HG03103 (cell line): ENCODE data around the gene SMTN.

Experiments used
- ATAC-seq: cut with Tn5 transposase; IDR thresholded peaks from one replicate; pipeline ENCODE4 v1.9.1; 2021; ENCODE audit warnings: low read depth; ENCODE audit not compliant: unreplicated experiment

Gene SMTN

DNA sequence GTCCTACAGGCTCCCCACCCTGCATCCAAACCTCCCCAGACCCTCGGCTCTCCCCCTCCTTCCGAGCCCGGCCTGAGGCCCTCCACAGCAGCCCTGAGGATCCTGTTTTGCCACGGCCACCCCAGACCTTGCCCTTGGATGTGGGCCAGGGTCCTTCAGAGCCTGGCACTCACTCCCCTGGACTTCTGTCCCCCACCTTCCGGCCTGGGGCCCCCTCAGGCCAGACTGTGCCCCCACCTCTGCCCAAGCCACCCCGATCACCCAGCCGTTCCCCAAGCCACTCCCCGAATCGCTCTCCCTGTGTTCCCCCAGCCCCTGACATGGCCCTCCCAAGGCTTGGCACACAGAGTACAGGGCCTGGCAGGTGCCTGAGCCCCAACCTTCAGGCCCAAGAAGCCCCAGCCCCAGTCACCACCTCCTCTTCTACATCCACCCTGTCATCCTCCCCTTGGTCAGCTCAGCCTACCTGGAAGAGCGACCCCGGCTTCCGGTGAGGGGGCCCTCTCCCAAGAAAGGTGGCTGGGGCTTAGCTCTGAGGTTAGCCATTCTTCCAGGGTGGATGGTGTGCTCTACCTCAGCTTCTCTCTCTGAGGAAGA is 44.5 kb downstream of the SMTN start:
- ATAC-seq, result no peak

DNA sequence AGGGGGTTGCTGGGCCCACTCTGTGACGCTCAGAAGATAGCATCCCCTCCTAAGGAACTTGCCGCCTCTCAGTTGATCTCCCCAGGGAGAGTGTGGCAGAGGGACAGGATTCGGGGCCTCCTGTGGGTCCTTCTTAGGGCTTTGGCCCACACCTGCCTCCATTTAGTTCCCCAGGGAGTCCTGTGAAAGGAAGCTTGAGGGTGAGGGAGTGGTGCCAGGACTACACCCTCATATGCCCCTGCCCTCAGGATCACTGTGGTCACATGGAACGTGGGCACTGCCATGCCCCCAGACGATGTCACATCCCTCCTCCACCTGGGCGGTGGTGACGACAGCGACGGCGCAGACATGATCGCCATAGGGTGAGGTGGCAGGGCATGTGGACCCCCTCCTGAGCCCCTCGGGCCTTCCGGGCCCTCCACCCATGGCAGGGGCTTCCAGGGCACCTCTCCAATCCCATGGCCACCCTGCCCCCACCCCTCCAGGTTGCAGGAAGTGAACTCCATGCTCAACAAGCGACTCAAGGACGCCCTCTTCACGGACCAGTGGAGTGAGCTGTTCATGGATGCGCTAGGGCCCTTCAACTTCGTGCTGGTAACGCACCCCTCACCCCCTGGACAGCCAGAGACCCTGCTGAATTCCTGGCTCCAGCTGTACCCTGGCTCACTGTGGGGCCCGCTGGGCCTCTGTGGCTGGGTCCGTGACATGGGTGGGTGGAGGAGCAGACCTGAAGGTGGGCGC is 45.2 kb downstream of the SMTN start:
- ATAC-seq, result no peak

DNA sequence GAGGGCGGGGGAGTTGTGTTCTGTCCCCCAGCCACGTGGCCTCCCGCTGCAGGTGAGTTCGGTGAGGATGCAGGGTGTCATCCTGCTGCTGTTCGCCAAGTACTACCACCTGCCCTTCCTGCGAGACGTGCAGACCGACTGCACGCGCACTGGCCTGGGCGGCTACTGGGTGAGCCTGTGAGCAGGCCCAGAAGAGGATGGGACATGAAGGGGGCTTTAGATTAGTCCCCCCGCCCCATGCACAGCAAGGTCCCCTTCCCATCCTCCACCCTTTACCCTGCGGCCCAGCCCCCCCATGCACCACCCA is 45.7 kb downstream of the SMTN start:
- no peak for ATAC-seq

DNA sequence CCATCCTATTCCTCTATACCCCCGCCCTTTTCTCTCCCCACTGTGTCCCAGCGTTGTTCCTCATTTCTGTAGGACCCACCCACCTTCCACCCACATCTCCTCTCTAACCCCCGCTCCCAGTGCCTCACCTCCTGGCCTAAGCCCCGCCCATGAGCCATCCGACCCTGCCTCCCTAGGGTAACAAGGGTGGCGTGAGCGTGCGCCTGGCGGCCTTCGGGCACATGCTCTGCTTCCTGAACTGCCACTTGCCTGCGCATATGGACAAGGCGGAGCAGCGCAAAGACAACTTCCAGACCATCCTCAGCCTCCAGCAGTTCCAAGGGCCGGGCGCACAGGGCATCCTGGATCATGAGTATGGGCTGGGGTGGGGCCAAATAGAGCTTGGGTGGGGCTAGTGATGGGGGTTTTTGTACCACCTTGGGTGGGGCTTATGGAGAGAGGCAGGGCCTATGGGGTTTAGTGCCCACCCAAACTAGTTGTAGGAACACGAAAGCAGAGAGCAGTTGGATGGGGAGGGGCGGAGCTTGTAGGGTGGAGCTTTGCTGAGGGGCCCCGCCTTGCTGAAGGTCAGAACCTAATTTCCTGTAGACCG is 46.2 kb downstream of the SMTN start:
- ATAC-seq, result no peak

DNA sequence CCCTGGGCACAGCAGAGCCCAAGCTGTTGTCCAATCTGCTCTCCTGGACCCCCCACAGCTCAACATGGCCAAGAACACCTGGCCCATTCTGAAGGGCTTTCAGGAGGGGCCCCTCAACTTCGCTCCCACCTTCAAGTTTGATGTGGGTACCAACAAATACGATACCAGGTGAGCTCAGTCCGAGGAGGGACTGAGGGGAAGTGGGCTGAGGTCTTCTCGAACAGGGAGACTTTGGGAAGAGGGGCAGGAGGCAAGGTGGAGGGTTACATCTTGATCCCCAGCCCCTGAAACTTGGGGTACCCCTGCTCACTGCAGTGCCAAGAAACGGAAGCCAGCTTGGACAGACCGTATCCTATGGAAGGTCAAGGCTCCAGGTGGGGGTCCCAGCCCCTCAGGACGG is 47.0 kb downstream of the SMTN start:
- no peak for ATAC-seq

DNA sequence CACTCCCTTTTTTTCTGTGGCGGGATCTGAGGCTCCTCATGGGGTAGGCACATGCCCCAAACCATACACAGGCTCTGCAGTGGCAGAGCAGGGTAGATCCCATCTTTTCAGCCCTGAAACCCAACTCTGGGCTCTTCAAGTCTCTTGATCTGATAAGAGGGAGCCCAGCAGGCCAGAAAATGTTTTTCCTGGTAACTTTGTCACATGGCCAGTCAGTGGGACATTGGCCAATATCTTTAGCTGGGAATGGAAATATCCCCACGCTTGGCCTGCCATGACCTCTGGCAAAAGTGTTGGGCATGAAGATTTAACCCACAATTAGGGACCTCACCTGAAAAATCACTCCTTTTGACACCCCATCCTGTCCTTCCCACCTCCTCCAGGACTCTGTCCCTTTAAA is 49.8 kb downstream of the SMTN start:
- no peak for ATAC-seq

DNA sequence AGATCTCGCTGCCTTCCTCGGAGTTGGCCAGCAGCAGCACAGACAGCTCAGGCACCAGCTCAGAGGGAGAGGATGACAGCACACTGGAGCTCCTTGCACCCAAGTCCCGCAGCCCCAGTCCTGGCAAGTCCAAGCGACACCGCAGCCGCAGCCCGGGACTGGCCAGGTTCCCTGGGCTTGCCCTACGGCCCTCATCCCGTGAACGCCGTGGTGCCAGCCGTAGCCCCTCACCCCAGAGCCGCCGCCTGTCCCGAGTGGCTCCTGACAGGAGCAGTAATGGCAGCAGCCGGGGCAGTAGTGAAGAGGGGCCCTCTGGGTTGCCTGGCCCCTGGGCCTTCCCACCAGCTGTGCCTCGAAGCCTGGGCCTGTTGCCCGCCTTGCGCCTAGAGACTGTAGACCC is 52.8 kb downstream of the SMTN start:
- ATAC-seq, result no peak

DNA sequence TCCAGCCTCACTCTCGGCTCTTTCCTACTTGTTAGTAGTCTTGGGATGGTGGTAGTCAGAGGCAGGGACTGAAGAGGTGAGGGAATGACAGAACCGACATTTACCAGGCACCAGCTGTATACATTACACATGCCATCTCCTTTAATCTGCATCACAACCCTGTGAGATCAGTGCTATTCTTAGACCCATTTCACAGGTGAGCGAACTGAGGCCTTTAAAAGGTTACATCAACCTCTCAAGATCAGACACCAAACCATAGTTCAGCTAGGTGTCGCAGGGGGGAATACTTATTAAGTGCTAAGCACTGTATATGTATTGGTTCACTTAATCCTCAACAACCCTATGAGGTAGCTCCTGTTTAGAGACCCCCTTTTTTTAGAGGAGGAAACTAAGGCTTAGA is 53.6 kb downstream of the SMTN start:
- ATAC-seq, result no peak

DNA sequence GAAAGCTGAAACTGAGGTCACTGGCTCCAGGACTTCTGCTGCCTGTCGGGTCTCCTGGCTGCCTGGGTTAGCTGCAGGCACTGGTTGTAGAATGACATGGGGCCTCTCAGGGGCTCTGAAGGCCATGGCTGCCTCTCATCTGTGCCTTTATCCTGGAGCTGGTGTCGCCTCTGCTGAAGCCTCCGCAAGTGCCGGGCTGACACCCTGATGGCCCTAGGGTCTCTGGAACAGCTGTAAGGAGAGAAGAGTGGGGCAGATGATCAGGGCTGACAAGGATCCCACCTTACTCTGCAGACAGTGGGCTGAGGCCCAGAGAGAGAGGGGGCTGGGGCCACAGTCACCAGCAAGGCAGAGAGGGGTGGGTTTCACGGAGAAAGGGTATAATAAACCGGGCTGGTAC is 54.6 kb downstream of the SMTN start:
- no peak for ATAC-seq

DNA sequence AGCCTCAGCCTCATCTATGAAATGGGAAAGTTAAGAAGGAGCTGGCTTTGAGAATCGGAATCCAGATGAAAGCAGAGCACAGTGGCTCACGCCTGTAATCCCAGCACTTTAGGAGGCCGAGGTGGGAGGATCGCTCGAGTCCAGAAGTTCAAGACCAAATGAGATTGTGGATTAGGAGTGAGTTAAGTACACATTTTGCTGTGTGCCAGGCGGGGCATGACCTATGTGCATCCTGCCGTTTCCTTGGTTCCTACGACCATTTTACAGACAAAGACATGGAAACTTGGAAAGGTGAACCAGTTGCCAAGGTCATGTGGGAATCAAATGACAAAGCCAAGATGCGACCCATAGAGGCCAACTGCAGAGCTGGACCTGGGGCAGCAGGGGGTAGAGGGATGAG is 55.0 kb downstream of the SMTN start:
- ATAC-seq, result no peak

DNA sequence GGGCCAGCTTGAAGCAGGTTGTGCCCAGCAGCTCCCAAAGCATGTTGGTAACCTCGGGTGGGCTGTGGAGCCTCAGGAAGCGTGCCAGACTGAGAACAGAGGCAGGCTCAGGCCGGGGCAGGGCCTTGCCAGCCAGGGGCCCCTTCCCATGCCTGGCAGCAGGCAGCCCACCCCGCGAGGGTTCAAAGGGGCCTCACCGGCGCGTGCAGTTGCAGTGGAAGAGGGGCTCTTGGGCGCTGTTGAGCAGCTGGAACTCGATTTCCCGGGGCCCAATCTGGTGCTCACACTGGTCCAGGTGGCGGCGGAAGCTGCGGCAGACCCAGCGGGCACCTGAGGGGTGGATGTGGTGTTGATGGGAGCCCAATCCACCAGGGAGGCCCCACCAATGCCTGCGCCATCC is 55.6 kb downstream of the SMTN start:
- no peak for ATAC-seq

DNA sequence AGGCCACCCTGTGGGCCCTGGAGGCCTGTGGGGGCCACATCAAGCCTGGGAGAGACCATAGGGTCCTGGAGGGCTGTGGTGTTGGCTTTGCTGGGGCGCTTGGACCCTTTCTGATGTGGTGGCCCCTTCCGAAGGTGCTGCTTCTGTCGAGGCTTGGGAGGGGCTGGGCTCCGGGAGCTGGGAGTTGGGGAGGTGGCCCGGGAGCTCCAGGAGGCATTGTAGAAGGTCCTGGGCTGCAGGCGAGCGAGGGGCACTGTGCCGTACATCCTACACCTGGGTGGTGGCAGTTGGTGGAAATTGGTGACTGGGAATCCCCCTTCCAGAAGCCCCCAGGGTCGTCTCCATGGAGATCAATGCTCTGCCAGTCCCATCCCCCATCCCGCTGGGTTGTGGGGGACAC is 56.6 kb downstream of the SMTN start:
- ATAC-seq, result no peak

DNA sequence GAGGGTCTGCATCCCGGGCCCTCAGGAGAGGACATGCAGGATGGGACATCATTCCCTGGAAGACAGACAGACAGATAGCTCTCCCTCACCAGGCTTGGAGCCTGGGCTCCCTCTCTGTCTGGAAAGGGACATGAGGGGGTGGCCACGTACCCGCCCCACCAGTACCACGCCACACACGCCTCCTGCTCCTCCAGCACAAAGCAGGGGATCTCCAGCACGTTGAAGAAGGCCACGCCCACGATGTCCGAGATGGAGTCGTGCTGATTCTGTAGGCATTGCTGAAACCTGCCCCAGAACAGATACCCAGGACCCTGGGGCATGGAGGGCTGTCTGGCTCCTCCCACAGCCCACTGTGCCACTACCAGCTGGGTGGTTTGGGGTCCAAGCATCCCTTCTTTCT is 57.0 kb downstream of the SMTN start:
- no peak for ATAC-seq

DNA sequence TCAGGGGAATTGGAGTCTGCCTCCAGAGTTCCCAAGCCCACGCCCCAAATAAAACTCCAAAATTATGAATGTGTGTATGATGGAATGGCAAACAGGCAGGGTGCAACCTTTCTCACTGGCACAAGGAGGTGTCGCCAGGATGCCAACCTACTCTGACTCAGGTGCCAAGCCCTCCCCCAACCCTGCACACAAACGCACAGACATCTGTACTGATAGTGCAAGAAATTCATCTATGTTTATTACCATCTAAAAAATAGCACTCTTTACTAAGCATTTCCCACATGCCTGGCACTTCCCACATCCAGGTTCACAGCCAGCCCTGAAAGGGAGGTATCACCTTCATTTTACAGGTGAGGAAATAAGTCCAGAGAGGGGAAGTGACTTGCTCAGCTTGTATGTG is 57.9 kb downstream of the SMTN start:
- no peak for ATAC-seq

DNA sequence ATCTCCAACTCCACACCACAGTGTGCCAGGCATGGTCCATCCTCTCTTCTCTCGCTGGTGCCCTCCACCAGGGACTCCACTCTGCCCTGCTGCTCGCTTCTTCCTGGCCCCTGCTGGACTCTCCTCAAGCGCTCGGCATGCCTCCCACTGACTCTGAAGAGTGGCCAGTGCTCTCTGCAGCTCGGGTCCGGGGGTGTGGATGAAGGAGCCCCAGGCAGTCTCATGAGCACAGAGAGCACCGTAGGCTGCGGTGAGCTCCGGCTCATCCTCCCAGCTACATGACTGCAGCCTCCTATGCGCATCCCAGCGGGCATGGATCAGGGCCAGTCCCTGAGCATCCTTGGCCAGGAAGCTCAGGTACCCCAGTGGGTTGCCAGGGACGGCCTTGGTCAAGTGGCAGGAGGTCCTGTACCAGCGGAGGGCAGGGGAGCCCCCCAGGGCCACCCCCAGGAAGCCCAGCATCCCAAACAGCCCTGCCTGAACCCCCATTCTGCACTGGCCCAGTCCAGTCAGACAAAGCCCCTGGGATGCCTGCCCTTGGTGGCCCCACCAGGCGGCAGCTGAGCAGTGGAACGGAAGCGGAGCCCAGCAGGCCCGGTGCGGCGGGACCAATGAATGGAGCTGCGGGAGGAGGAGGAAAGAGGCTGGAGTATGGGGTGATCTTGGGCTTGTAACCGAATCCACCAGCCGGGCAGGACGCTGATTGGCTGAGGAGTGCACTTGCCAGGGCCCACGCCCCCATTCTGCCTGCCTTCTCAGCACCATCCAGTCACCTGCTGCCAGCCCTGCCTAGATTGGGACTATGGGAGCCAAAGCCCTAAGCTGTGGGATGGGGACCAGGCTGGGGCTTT is 59.0 kb downstream of the SMTN start, which contains the start of gene PLA2G3:
TSS of gene PLA2G3 (minus strand) at position 643 of the 851 bp plus-strand sequence. CDS start at position 489, 154 bp downstream.
- no peak for ATAC-seq

DNA sequence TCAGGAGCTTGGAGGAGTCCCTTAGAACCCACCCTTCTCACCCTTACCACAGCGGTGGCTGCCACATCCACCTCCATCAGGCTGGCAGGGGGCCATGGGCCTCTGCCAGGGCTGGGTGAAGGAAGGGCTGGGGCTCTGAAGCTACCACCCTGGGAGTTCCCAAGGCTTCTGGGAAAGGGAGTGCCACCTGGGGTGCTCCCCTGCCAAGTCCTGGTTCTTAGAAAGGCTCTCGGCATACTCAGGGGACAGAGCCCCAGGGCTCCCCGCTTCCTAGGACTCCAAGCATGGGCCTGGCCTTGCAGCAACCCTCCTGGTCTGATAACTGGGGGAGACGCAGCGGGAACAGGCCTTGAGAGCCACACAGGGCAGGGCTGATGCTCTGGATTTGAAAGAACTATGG is 59.6 kb downstream of the SMTN start:
- no peak for ATAC-seq

DNA sequence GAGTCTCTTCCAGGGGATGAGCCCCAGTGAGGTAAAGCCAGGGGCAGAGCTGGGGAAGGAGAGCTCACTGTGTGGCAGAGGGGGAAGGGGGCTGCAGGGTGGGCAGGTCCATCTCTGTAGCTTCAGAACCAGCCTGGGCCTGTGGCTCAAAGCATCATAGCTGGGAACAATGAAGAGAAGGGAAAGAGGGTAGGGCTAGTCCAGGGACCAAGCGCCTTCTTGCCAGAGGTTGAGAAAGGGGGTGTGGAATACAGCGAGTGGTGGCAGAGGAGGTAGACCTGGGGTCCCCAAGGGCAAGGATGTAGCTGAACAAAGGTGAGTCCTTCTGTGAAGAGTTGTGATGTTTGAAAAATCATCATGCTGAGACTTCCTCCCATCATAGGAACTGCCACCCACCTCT is 60.4 kb downstream of the SMTN start:
- no peak for ATAC-seq

DNA sequence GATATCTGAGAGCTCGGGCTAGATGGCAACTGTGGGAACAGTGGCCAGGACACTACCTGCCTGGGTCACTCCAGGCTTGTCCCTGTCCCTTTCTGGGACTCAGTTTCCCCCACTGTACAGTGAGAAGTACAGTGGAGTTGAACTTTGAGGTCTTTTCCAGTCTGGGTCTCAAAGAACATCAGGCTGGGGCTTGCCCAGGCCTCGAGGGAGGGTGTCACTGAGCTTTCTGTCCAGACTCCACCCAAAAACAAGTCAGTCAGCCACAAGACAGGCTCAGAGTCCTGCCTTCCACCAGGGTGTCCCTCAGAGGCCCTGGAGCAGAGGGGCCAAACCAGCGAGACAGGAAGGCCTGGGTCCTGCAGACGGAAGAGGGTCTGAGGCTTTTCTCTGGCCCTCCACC is 61.2 kb downstream of the SMTN start:
- no peak for ATAC-seq

DNA sequence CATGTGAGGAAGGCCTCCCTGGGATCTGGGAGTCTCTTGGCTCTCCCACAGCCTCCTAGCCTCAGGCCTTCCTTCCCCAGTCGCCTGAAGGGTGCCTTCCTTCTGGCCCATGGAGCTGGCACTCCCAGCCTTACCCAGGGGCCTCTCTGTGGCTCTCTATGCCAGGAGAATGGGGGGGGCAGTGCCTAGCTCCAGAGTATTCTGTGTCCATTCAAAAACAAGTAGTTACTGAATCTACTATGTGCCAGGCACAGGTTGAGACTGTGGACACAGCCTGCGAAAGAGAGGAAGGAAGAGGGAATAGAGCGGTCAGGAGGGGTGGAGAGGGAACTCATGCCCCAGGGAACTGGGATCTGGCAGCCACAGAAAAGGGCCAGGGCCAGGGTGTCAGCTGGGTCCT is 61.9 kb downstream of the SMTN start:
- ATAC-seq, result no peak

DNA sequence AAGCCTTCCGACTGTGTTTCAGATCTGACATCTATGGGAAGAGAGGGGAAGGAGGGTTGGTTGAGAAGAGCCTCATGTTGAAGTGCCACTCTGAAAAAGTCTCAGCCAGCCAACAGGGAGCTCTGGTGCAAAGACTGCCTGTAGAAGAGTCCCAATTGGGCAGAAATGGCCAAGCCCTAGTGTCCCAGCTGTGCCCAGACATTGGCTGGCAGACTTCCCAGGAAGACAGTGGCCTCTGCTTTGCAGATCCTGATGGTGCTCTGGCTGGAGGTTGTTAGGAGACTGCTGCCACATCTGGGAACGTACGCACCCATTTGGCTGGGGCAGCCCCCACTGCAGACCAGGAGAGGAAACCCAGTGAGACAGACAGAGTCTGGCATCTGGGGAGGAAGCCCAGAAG is 62.4 kb downstream of the SMTN start:
- ATAC-seq, result no peak

DNA sequence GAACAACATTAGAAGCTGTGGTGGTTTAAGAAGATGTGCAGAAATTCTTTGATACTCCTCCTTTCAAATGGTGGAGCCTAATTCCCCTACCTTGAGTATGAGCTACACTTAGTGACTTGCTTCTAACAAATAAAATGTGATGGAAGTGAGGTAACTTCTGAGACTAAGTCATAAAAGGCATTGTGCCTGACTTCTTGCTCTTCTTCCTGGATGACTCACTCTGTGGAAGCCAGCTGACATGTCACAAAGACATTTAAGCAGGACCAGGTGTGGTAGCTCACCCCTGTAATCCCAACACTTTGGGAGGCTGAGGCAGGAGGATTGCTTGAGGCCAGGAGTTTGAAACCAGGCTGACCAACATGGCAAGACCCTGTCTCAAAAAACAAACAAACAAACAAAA is 63.1 kb downstream of the SMTN start:
- no peak for ATAC-seq
